ENCODE data around the gene FRS2. TPM values are rescaled to one million over a fixed set of nuclear protein-coding genes. Genes with fewer than 3 reads are reported as not detected.

The FRS2 gene
- total and polyA plus RNA-seq, 10 of the 15 experiments (the other 5 are each of a cell fraction or from before 2014, with no cell fraction given): 1.1 to 13.1 (median 5.9) TPM

DNA sequence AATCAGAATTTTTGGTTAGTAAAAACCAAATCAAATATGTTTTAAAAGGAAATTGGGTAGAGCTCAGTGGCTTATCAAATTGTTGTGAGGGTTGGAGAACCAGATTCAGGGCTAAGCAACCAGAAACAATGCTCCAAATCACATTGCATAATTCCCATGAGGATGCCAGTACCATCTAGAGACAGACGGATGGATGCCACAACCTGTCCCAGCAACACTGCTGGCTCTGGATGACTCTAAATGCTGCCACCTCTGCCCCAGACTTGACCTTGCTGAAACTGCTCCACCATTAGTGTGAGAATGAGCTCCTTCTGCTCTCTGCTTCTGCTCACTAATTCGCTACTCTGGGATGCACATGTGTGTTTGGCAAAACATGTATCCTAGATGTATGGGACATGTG lies 43.9 kb downstream of the FRS2 start (continued):
- TF ChIP-seq, protein P1, sequence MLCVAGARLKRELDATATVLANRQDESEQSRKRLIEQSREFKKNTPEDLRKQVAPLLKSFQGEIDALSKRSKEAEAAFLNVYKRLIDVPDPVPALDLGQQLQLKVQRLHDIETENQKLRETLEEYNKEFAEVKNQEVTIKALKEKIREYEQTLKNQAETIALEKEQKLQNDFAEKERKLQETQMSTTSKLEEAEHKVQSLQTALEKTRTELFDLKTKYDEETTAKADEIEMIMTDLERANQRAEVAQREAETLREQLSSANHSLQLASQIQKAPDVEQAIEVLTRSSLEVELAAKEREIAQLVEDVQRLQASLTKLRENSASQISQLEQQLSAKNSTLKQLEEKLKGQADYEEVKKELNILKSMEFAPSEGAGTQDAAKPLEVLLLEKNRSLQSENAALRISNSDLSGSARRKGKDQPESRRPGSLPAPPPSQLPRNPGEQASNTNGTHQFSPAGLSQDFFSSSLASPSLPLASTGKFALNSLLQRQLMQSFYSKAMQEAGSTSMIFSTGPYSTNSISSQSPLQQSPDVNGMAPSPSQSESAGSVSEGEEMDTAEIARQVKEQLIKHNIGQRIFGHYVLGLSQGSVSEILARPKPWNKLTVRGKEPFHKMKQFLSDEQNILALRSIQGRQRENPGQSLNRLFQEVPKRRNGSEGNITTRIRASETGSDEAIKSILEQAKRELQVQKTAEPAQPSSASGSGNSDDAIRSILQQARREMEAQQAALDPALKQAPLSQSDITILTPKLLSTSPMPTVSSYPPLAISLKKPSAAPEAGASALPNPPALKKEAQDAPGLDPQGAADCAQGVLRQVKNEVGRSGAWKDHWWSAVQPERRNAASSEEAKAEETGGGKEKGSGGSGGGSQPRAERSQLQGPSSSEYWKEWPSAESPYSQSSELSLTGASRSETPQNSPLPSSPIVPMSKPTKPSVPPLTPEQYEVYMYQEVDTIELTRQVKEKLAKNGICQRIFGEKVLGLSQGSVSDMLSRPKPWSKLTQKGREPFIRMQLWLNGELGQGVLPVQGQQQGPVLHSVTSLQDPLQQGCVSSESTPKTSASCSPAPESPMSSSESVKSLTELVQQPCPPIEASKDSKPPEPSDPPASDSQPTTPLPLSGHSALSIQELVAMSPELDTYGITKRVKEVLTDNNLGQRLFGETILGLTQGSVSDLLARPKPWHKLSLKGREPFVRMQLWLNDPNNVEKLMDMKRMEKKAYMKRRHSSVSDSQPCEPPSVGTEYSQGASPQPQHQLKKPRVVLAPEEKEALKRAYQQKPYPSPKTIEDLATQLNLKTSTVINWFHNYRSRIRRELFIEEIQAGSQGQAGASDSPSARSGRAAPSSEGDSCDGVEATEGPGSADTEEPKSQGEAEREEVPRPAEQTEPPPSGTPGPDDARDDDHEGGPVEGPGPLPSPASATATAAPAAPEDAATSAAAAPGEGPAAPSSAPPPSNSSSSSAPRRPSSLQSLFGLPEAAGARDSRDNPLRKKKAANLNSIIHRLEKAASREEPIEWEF (IDR thresholded peaks at IDR 0.05; ENCODE audit: insufficient replicate concordance, low read depth, low read length): no peak
- TF ChIP-seq RAD51 (IDR thresholded peaks at IDR 0.05): no peak
- TF ChIP-seq, protein P2, sequence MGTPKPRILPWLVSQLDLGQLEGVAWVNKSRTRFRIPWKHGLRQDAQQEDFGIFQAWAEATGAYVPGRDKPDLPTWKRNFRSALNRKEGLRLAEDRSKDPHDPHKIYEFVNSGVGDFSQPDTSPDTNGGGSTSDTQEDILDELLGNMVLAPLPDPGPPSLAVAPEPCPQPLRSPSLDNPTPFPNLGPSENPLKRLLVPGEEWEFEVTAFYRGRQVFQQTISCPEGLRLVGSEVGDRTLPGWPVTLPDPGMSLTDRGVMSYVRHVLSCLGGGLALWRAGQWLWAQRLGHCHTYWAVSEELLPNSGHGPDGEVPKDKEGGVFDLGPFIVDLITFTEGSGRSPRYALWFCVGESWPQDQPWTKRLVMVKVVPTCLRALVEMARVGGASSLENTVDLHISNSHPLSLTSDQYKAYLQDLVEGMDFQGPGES (IDR thresholded peaks at IDR 0.05): no peak

DNA sequence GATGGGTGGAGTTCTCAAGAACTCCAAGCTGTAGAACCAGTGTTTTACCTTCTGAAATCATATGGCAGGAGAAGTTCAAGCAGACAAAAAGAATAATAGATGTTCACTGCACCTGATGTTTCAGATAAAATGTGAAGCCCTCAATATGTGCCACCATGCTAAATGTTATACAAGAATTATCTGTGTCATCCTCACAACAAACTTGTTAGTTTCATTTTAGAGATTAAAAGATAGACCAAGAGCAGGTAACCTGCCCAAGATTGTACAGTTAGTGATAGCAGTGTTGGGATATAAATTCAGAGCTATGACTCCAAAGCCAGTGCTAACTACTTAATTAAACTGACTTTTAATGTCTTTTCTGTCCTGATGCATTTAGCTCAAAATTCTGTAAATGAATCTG lies 44.7 kb downstream of the FRS2 start:
- H3K9ac ChIP-seq (ENCODE audit: control insufficient read depth, insufficient read depth, low read length): no peak overlapping the region
- no peak overlapping the region for H3K4me3 ChIP-seq
- intact Hi-C loops (cut with micrococcal nuclease; ENCODE audit: unreplicated experiment) (no loop called here), in situ Hi-C loops (cut with MboI) (no loop called here)
- H3K9me3 ChIP-seq (replicated peaks; ENCODE audit: control insufficient read depth, insufficient read depth, low read length): no peaks in the 10 kb centered on the region; the same call in 2 of the 3 replicates
- no TSS peak for BruUV-seq (replicated peaks)
- peaks cover 27% of the 10 kb centered on the region for H3K79me2 ChIP-seq (ENCODE audit: control insufficient read depth, insufficient read depth, low read length)
- H4K20me1 ChIP-seq (ENCODE audit: control insufficient read depth, insufficient read depth): no peaks in the 10 kb centered on the region
- H3K4me1 ChIP-seq (ENCODE audit: control insufficient read depth, insufficient read depth, low read length): no peaks in the 10 kb centered on the region; the same call in 1 of the 2 replicates
- no peak overlapping the region for H3K4me2 ChIP-seq (ENCODE audit: control insufficient read depth, insufficient read depth)
- DNase-seq (ENCODE audit: low read depth, low spot score): no peak
- H3K36me3 ChIP-seq (ENCODE audit: control insufficient read depth in 2 of 2, insufficient read depth in 2 of 2, low read length in 1 of 2): no peaks in the 10 kb centered on the region; a peak in 1 of 4 replicates
- peak; percentile 34; the same call in 1 of the 3 replicates for ATAC-seq
- ChIA-PET RAD21 (ENCODE audit: unreplicated experiment) (interaction anchor here (0.9 to 1.5 kb wide), 2 partner anchors 16 to 32 kb away, joined by 3 read pairs; no protein-coding TSS in a partner anchor), POLR2A (interaction anchor here (0.5 to 0.6 kb wide), 3 partner anchors 17 to 149 kb away, joined by 3 to 10 read pairs (median 3); no protein-coding TSS in a partner anchor), SMC1A (ENCODE audit: uncharacterized antibody, unreplicated experiment) (interaction anchor here (1.0 to 1.8 kb wide), 7 partner anchors 9 to 55 kb away, joined by 3 to 7 read pairs (median 5); partner anchors contain the start of gene FRS2), CTCF (interaction anchor here (0.8 to 1.4 kb wide), 4 partner anchors 12 to 358 kb away, joined by 3 to 5 read pairs (median 3); no protein-coding TSS in a partner anchor)
- FAIRE-seq: no peak
- no peak for TF ChIP-seq RFX5 (IDR thresholded peaks at IDR 0.05; ENCODE audit: low read depth, low read length)
- no peak for TF ChIP-seq YBX1 (IDR thresholded peaks at IDR 0.05)
- TF ChIP-seq ZNF274 (IDR thresholded peaks at IDR 0.05; ENCODE audit: insufficient read depth, insufficient read length): no peak
- no peak for TF ChIP-seq SUPT20H (IDR thresholded peaks at IDR 0.05; ENCODE audit: borderline replicate concordance, control insufficient read depth, low read depth, low read length)
- TF ChIP-seq CHD2 (IDR thresholded peaks at IDR 0.05; ENCODE audit: borderline replicate concordance, low read depth, low read length): no peak
- TF ChIP-seq POLR2AphosphoS2 (IDR thresholded peaks at IDR 0.05; ENCODE audit: low read depth, low read length): no peak
- TF ChIP-seq RB1 (IDR thresholded peaks at IDR 0.05; ENCODE audit: borderline replicate concordance): no peak
- no peak for TF ChIP-seq NBN (IDR thresholded peaks at IDR 0.05)
- H2AFZ ChIP-seq (ENCODE audit: control insufficient read depth, low read depth, low read length): no peak overlapping the region
- H3K27ac ChIP-seq (ENCODE audit: control insufficient read depth, insufficient read depth): no peak overlapping the region
- H3K27me3 ChIP-seq (replicated peaks in 1 of 2; ENCODE audit: control insufficient read depth in 2 of 2, insufficient read depth in 2 of 2, low read length in 1 of 2): no peaks in the 10 kb centered on the region

Data from GM12878 (cell line).